HG03432 (cell line): Measurements from ENCODE around the gene CISTR.
"Not testable (repeated sequence)": the region's sequence is repeated elsewhere in the genome, so short reads cannot be mapped to it uniquely, and the experiment has no call there.

Experiments used
- ATAC-seq: cut with Tn5 transposase; IDR thresholded peaks from one replicate; pipeline ENCODE4 v1.9.1; 2021; ENCODE audit warnings: mild to moderate bottlenecking, moderate library complexity; ENCODE audit not compliant: unreplicated experiment

Gene CISTR

GRCh38 chr12:53751336-53752191 is at the start of gene CISTR:
CISTR (minus strand) TSS chr12:53751979.
- ATAC-seq: peak; percentile 37

- peak; percentile 81 for ATAC-seq
Measured at GRCh38 chr12:53798575-53798974, 46.8 kb upstream of the CISTR start.

- no peak for ATAC-seq
Measured at GRCh38 chr12:53795927-53796326, 44.1 kb upstream of the CISTR start.

GRCh38 chr12:53793221-53793620 is 41.4 kb upstream of the CISTR start:
- no peak for ATAC-seq

GRCh38 chr12:53791735-53792326 is 40.1 kb upstream of the CISTR start:
- ATAC-seq: no peak

- no peak for ATAC-seq
Measured at GRCh38 chr12:53789570-53789969, 37.8 kb upstream of the CISTR start.

- no peak for ATAC-seq
Measured at GRCh38 chr12:53788892-53789291, 37.1 kb upstream of the CISTR start.

GRCh38 chr12:53786411-53786810 is 34.6 kb upstream of the CISTR start:
- no peak for ATAC-seq

GRCh38 chr12:53785161-53785560 is 33.4 kb upstream of the CISTR start:
- no peak for ATAC-seq

GRCh38 chr12:53782093-53782703 is 30.4 kb upstream of the CISTR start:
- no peak for ATAC-seq

- ATAC-seq: no peak
Measured at GRCh38 chr12:53781228-53781801, 29.5 kb upstream of the CISTR start.

GRCh38 chr12:53780323-53780722 is 28.5 kb upstream of the CISTR start:
- no peak for ATAC-seq

GRCh38 chr12:53779679-53780078 is 27.9 kb upstream of the CISTR start:
- ATAC-seq: not testable (repeated sequence)

- no peak for ATAC-seq
Measured at GRCh38 chr12:53777936-53778644, 26.3 kb upstream of the CISTR start.

GRCh38 chr12:53777412-53777811 is 25.6 kb upstream of the CISTR start:
- ATAC-seq: no peak

GRCh38 chr12:53776872-53777271 is 25.1 kb upstream of the CISTR start:
- ATAC-seq: no peak

- ATAC-seq: no peak
Measured at GRCh38 chr12:53775478-53776145, 23.8 kb upstream of the CISTR start.

GRCh38 chr12:53770281-53770680 is 18.5 kb upstream of the CISTR start:
- ATAC-seq: no peak

- no peak for ATAC-seq
Measured at GRCh38 chr12:53768976-53769375, 17.2 kb upstream of the CISTR start.

- ATAC-seq: no peak
Measured at GRCh38 chr12:53766881-53767280, 15.1 kb upstream of the CISTR start.
